Liver (tissue), 9 donors: Measurements from ENCODE around the gene PROX2. TPM values are rescaled to one million over a fixed set of nuclear protein-coding genes. Genes with fewer than 3 reads are reported as not detected.

Experiments used
- DNase-seq: peaks from one replicate; pipeline ENCODE4 v3.0.0-alpha.2; 2017; ENCODE audit warnings: low spot score
- H3K27ac ChIP-seq, 2 donors: one replicate each; pipeline ENCODE4 v1.7.0; 2013; ENCODE audit warnings: inconsistent platforms in 2 of 2, low read length in 2 of 2, control low read depth in 1 of 2, low read depth in 1 of 2, mild to moderate bottlenecking in 1 of 2
- H3K27me3 ChIP-seq, 4 donors: one replicate each; pipeline versions ENCODE4 v1.6.1 to v1.7.0; 2013; ENCODE audit warnings: low read length in 3 of 4, inconsistent platforms in 1 of 4, mild to moderate bottlenecking in 1 of 4, moderate library complexity in 1 of 4; ENCODE audit not compliant: control insufficient read depth in 4 of 4, insufficient read depth in 4 of 4
- H3K36me3 ChIP-seq, 4 donors: one replicate each; pipeline versions ENCODE4 v1.6.1 to v1.7.0; 2013; ENCODE audit warnings: low read length in 3 of 4, mild to moderate bottlenecking in 3 of 4, low read depth in 1 of 4, moderate library complexity in 1 of 4; ENCODE audit not compliant: control insufficient read depth in 4 of 4, insufficient read depth in 3 of 4
- H3K4me1 ChIP-seq, 4 donors: one replicate each; pipeline versions ENCODE4 v1.6.1 to v1.7.0; 2013; ENCODE audit warnings: low read length in 3 of 4, mild to moderate bottlenecking in 3 of 4, moderate library complexity in 1 of 4; ENCODE audit not compliant: control insufficient read depth in 4 of 4, insufficient read depth in 4 of 4
- H3K4me3 ChIP-seq, 3 donors: one replicate each; pipeline versions ENCODE4 v1.6.1 to v1.7.0; 2013; ENCODE audit warnings: low read length in 3 of 3, control low read depth in 1 of 3, low read depth in 1 of 3, mild to moderate bottlenecking in 1 of 3
- H3K9ac ChIP-seq, 2 donors: one replicate each; pipeline ENCODE4 v1.7.0; 2013; ENCODE audit warnings: low read length in 2 of 2, mild to moderate bottlenecking in 2 of 2, moderate library complexity in 2 of 2, control low read depth in 1 of 2, low read depth in 1 of 2
- H3K9me3 ChIP-seq, 4 donors: one replicate each; pipeline versions ENCODE4 v1.6.1 to v1.7.0; 2013; ENCODE audit warnings: low read length in 3 of 4; ENCODE audit not compliant: control insufficient read depth in 4 of 4
- ATF3 ChIP-seq: IDR thresholded peaks from 2 replicates; pipeline ENCODE4 v1.6.1; 2016; ENCODE audit warnings: antibody characterized with exemption
- CTCF ChIP-seq: fragments of 150-350 bp; IDR thresholded peaks from 2 replicates; pipeline ENCODE4 v1.5.1; 2017; ENCODE audit warnings: improper control_type of control experiment, low read depth, low read length; ENCODE audit not compliant: missing input control
- EGR1 ChIP-seq, 2 donors: IDR thresholded peaks; 2 replicates each; pipeline ENCODE4 v1.6.1; 2016 to 2018; ENCODE audit warnings: antibody characterized with exemption in 2 of 2, low read depth in 2 of 2
- FOXA1 ChIP-seq: IDR thresholded peaks from 2 replicates; pipeline ENCODE4 v1.6.1; 2016; ENCODE audit warnings: antibody characterized with exemption
- FOXA2 ChIP-seq: IDR thresholded peaks from 2 replicates; pipeline ENCODE4 v1.6.1; 2016; ENCODE audit warnings: antibody characterized with exemption
- GABPA ChIP-seq, 2 donors: IDR thresholded peaks in 1 of 2; conservative IDR thresholded peaks in 1 of 2; 2 replicates each; pipeline ENCODE4 v1.6.1; 2016; ENCODE audit warnings: antibody characterized with exemption in 2 of 2, mild to moderate bottlenecking in 1 of 2, moderate library complexity in 1 of 2
- HNF4A ChIP-seq, 2 donors: conservative IDR thresholded peaks; 2 replicates each; pipeline ENCODE4 v1.6.1; 2016; ENCODE audit warnings: antibody characterized with exemption in 2 of 2, mild to moderate bottlenecking in 2 of 2
- HNF4G ChIP-seq: IDR thresholded peaks from 2 replicates; pipeline ENCODE4 v1.6.1; 2016; ENCODE audit warnings: antibody characterized with exemption
- JUND ChIP-seq, 2 donors: IDR thresholded peaks; 2 replicates each; pipeline ENCODE4 v1.6.1; 2016; ENCODE audit warnings: antibody characterized with exemption in 2 of 2
- MAX ChIP-seq: IDR thresholded peaks from 2 replicates; pipeline ENCODE4 v1.6.1; 2016; ENCODE audit warnings: antibody characterized with exemption
- NR2F2 ChIP-seq: IDR thresholded peaks from 2 replicates; pipeline ENCODE4 v1.6.1; 2016; ENCODE audit warnings: antibody characterized with exemption
- RAD21 ChIP-seq, 2 donors: IDR thresholded peaks; 2 replicates each; pipeline ENCODE4 v1.6.1; 2016; ENCODE audit warnings: antibody characterized with exemption in 2 of 2, mild to moderate bottlenecking in 2 of 2
- REST ChIP-seq: IDR thresholded peaks from 2 replicates; pipeline ENCODE4 v1.6.1; 2016; ENCODE audit warnings: antibody characterized with exemption, mild to moderate bottlenecking
- SP1 ChIP-seq: IDR thresholded peaks from 2 replicates; pipeline ENCODE4 v1.6.1; 2018; ENCODE audit warnings: antibody characterized with exemption, mild to moderate bottlenecking
- TAF1 ChIP-seq: conservative IDR thresholded peaks from 2 replicates; pipeline ENCODE4 v1.6.1; 2016; ENCODE audit warnings: antibody characterized with exemption, mild to moderate bottlenecking
- ZBTB33 ChIP-seq: IDR thresholded peaks from 2 replicates; pipeline ENCODE4 v1.6.1; 2016; ENCODE audit warnings: antibody characterized with exemption
- WGBS: extraction: QIAGEN DNeasy Blood & Tissue Kit; methylation state at CpG from one replicate; pipeline ENCODE4 v1.1.7; 2013; 5-methylcytosine and 5-hydroxymethylcytosine counted together
- polyA plus RNA-seq, 2 donors: library from polyadenylated mRNA; stranded (reverse) in 1 of 2; unstranded in 1 of 2; fragments of 200-250 nt in 1 of 2; fragments of >200 nt in 1 of 2; fragmentation: Nextera tagmentation in 1 of 2; extraction: Ambion mirVana in 1 of 2; gene quantifications; one replicate each; pipeline versions ENCODE4 v1.2.1 to v1.2.3, GENCODE V29; 2013 to 2015
- total RNA-seq, 2 donors: library from RNA; depleted of rRNA; stranded (reverse); fragments of >200 nt; gene quantifications; one replicate each; pipeline ENCODE4 v1.2.3, GENCODE V29; 2014
- donor health status: healthy.
- donor health status: healthy.
- donor health status: healthy.
- donor health status: healthy.
- donor health status: healthy.

PROX2 gene
- total and polyA plus RNA-seq, 4 donors = 0.06 TPM; not detected in 3

GRCh38 chr14:74858022-74858421 lies 17.9 kb downstream of the PROX2 start:
- Histone ChIP-seq H3K9me3 (no peaks in the 10 kb centered on the region), H3K27ac (no peak overlapping the region), H3K36me3 (no peaks in the 10 kb centered on the region), H3K9ac (no peak overlapping the region), H3K4me3 (no peak overlapping the region), H3K27me3 (no peaks in the 10 kb centered on the region), H3K4me1 (peaks cover 0 to 12% (median 3%) of the 10 kb centered on the region in 4 donors)
- 78% methylated on average over 1 of the region's 1 CpG for WGBS
- no peak for DNase-seq
- TF ChIP-seq CTCF (no peak), MAX (no peak), GABPA (IDR thresholded peaks at IDR 0.05 in 1 of 2, conservative IDR thresholded peaks at IDR 0.05 in 1 of 2) (no peak), RAD21 (IDR thresholded peaks at IDR 0.05) (no peak), TAF1 (no peak), ATF3 (no peak)

GRCh38 chr14:74856366-74856765 lies 19.6 kb downstream of the PROX2 start:
- DNase-seq = no peak
- H3K9me3 ChIP-seq = no peaks in the 10 kb centered on the region
- no peaks in the 10 kb centered on the region for H3K27me3 ChIP-seq
- H3K36me3 ChIP-seq = no peaks in the 10 kb centered on the region
- no peak for TF ChIP-seq ATF3
- TF ChIP-seq SP1 = no peak
- no peak for TF ChIP-seq TAF1
- no peak for TF ChIP-seq JUND (IDR thresholded peaks at IDR 0.05)
- peak in 1 of 2 donors; percentile 7 for TF ChIP-seq HNF4A (conservative IDR thresholded peaks at IDR 0.05)
- 89% methylated on average over 1 of the region's 1 CpG for WGBS
- no peak overlapping the region for H3K27ac ChIP-seq
- no peak overlapping the region for H3K9ac ChIP-seq
- no peak overlapping the region for H3K4me3 ChIP-seq
- H3K4me1 ChIP-seq = peaks cover 0 to 15% (median 3%) of the 10 kb centered on the region in 4 donors

- WGBS = 79% methylated on average over 4 of the region's 4 CpGs
- H3K27me3 ChIP-seq = no peaks in the 10 kb centered on the region
- TF ChIP-seq NR2F2 = no peak
- no peak for TF ChIP-seq JUND (IDR thresholded peaks at IDR 0.05)
- TF ChIP-seq FOXA2 = no peak
- no peak for TF ChIP-seq FOXA1
- no peak for TF ChIP-seq ATF3
- no peak for TF ChIP-seq MAX
- no peak for TF ChIP-seq EGR1 (IDR thresholded peaks at IDR 0.05; ENCODE audit: low read depth in 2 of 2)
- TF ChIP-seq ZBTB33 = no peak
- no peak for TF ChIP-seq HNF4G
- TF ChIP-seq RAD21 (IDR thresholded peaks at IDR 0.05) = no peak
- no peak for TF ChIP-seq GABPA (IDR thresholded peaks at IDR 0.05 in 1 of 2, conservative IDR thresholded peaks at IDR 0.05 in 1 of 2)
- no peak for TF ChIP-seq TAF1
- TF ChIP-seq SP1 = no peak
- no peak for TF ChIP-seq REST
- no peak for TF ChIP-seq HNF4A (conservative IDR thresholded peaks at IDR 0.05)
These were observed 20.0 kb downstream of the PROX2 start for GRCh38 chr14:74855945-74856344.

More at GRCh38 chr14:74855945-74856344, 20.0 kb downstream of the PROX2 start:
- Histone ChIP-seq H3K4me1 (peaks cover 0 to 15% (median 3%) of the 10 kb centered on the region in 4 donors), H3K36me3 (no peaks in the 10 kb centered on the region), H3K9ac (no peak overlapping the region), H3K4me3 (no peak overlapping the region), H3K27ac (no peak overlapping the region), H3K9me3 (no peaks in the 10 kb centered on the region)
- DNase-seq = no peak
